ENCODE measurements around the gene POLR3H. TPM values are rescaled to one million over a fixed set of nuclear protein-coding genes. Genes with fewer than 3 reads are reported as not detected.

POLR3H gene
- total RNA-seq, 4 donors from 2014 or later = 17.7 to 27.0 (median 23.4) TPM

GRCh38 chr22:41504397-41504796, 39.9 kb downstream of the POLR3H start:
- TF ChIP-seq EP300 (IDR thresholded peaks at IDR 0.05) (no peak), CTCF (IDR thresholded peaks at IDR 0.05) (no peak), POLR2A (IDR thresholded peaks at IDR 0.05) (no peak), POLR2AphosphoS5 (IDR thresholded peaks at IDR 0.05) (no peak)

GRCh38 chr22:41501209-41501608, 43.1 kb downstream of the POLR3H start:
- Histone ChIP-seq H3K27me3 (no peaks in the 10 kb centered on the region), H3K36me3 (peaks cover 0 to 73% of the 10 kb centered on the region in 2 donors), H3K4me3 (no peak overlapping the region), H3K9me3 (no peaks in the 10 kb centered on the region), H3K4me1 (peaks cover 0 to 61% (median 0%) of the 10 kb centered on the region in 3 donors), H3K27ac (peak overlapping the region in 2 of 4 donors; percentile 34 to 48)
- WGBS, 2 donors (ENCODE audit: low coverage in 1 of 2) = 51 to 90% methylated on average over 2 to 4 of the region's 5 CpGs
- TF ChIP-seq CTCF (IDR thresholded peaks at IDR 0.05) (peak in 2 of 4 experiments; percentile 9 to 37), EP300 (IDR thresholded peaks at IDR 0.05) (no peak), POLR2A (IDR thresholded peaks at IDR 0.05) (no peak), POLR2AphosphoS5 (IDR thresholded peaks at IDR 0.05) (no peak)
- ATAC-seq = peak; percentile 42

More at GRCh38 chr22:41504397-41504796, 39.9 kb downstream of the POLR3H start:
- peak; percentile 63 for ATAC-seq
- Histone ChIP-seq H3K27me3 (no peaks in the 10 kb centered on the region), H3K4me3 (no peak overlapping the region), H3K4me1 (peaks cover 0 to 72% (median 12%) of the 10 kb centered on the region in 3 donors), H3K27ac (peak overlapping the region in 3 of 4 donors; percentile 40 to 49 (median 46)), H3K9me3 (no peaks in the 10 kb centered on the region), H3K36me3 (peaks cover 0 to 88% of the 10 kb centered on the region in 2 donors)
- WGBS, 2 donors (ENCODE audit: low coverage in 1 of 2) = 48 to 53% methylated on average over 6 to 7 of the region's 7 CpGs

- 87 to 88% methylated on average over 4 to 7 of the region's 7 CpGs for WGBS, 2 donors (ENCODE audit: low coverage in 1 of 2)
- no peaks in the 10 kb centered on the region for H3K9me3 ChIP-seq
- peaks cover 0 to 63% (median 0%) of the 10 kb centered on the region in 3 donors for H3K4me1 ChIP-seq
- no peaks in the 10 kb centered on the region for H3K27me3 ChIP-seq
- peak overlapping the region in 2 of 4 donors; percentile 34 to 48 for H3K27ac ChIP-seq
- H3K4me3 ChIP-seq = no peak overlapping the region
- H3K36me3 ChIP-seq = peaks cover 0 to 68% of the 10 kb centered on the region in 2 donors
- ATAC-seq = no peak
- no peak for TF ChIP-seq POLR2AphosphoS5 (IDR thresholded peaks at IDR 0.05)
- no peak for TF ChIP-seq POLR2A (IDR thresholded peaks at IDR 0.05)
- TF ChIP-seq EP300 (IDR thresholded peaks at IDR 0.05) = no peak
- TF ChIP-seq CTCF (IDR thresholded peaks at IDR 0.05) = no peak
These were observed 44.0 kb downstream of the POLR3H start for GRCh38 chr22:41500303-41500702.

- no peak overlapping the region for H3K4me3 ChIP-seq
- H3K36me3 ChIP-seq = peaks cover 0 to 64% of the 10 kb centered on the region in 2 donors
- H3K4me1 ChIP-seq = peaks cover 0 to 63% (median 0%) of the 10 kb centered on the region in 3 donors
- no peaks in the 10 kb centered on the region for H3K27me3 ChIP-seq
- peak overlapping the region in 3 of 4 donors; percentile 3 to 84 (median 19) for H3K27ac ChIP-seq
- ATAC-seq = no peak
- H3K9me3 ChIP-seq = no peaks in the 10 kb centered on the region
- WGBS, 2 donors (ENCODE audit: low coverage in 1 of 2) = 72 to 87% methylated on average over 6 to 8 of the region's 10 CpGs
- TF ChIP-seq POLR2A (IDR thresholded peaks at IDR 0.05) = no peak
- no peak for TF ChIP-seq EP300 (IDR thresholded peaks at IDR 0.05)
- TF ChIP-seq CTCF (IDR thresholded peaks at IDR 0.05) = no peak
- no peak for TF ChIP-seq POLR2AphosphoS5 (IDR thresholded peaks at IDR 0.05)
These were observed 44.5 kb downstream of the POLR3H start for GRCh38 chr22:41499624-41500280.

Measured in gastroesophageal sphincter (tissue), 4 donors.